Common myeloid progenitor, CD34-positive (primary cell): Measurements from ENCODE around the gene STARD9.
"Not testable (repeated sequence)": the region's sequence is repeated elsewhere in the genome, so short reads cannot be mapped to it uniquely, and the experiment has no call there.

Experiments used
- CTCF ChIA-PET: fragments of 350-600 bp; sonication (Branson Sonifier 250); formaldehyde crosslinking; loops from one replicate; lab custom pipeline; 2021; ENCODE audit warnings: antibody characterized with exemption; lab: Charles Lee
- POLR2A ChIA-PET: fragments of 350-600 bp; sonication (Branson Sonifier 250); formaldehyde crosslinking; loops from one replicate; lab custom pipeline; 2021; ENCODE audit warnings: antibody characterized with exemption; lab: Charles Lee
- DNase-seq, 3 donors: peaks; one replicate each; pipeline versions ENCODE4 v3.0.0 to v3.0.0-alpha.2; 2013
- H3K27ac ChIP-seq, 2 experiments: 1 replicate in 1 of 2; 2 replicates in 1 of 2; pipeline ENCODE4 v1.7.0; 2013; ENCODE audit warnings: inconsistent platforms in 2 of 2, low read length in 2 of 2, mild to moderate bottlenecking in 2 of 2, low read depth in 1 of 2, moderate library complexity in 1 of 2; ENCODE audit not compliant: severe bottlenecking in 2 of 2, insufficient read depth in 1 of 2, poor library complexity in 1 of 2
- H3K27me3 ChIP-seq, 5 experiments: replicated peaks in 2 of 5; 1 replicate in 3 of 5; 2 replicates in 2 of 5; pipeline versions ENCODE4 v1.6.1 to v1.7.0; 2013; ENCODE audit warnings: low read length in 4 of 5, mild to moderate bottlenecking in 2 of 5, moderate library complexity in 2 of 5, inconsistent platforms in 1 of 5; ENCODE audit not compliant: insufficient read depth in 5 of 5, control insufficient read depth in 4 of 5
- H3K36me3 ChIP-seq, 4 experiments: 1 replicate in 2 of 4; 2 replicates in 2 of 4; pipeline versions ENCODE4 v1.6.1 to v1.7.0; 2013; ENCODE audit warnings: low read length in 3 of 4, control low read depth in 1 of 4, mild to moderate bottlenecking in 1 of 4; ENCODE audit not compliant: control insufficient read depth in 4 of 4, insufficient read depth in 4 of 4
- H3K4me1 ChIP-seq, 4 experiments: 1 replicate in 3 of 4; 2 replicates in 1 of 4; pipeline versions ENCODE4 v1.6.1 to v1.7.1; 2013; ENCODE audit warnings: low read length in 3 of 4, mild to moderate bottlenecking in 3 of 4, control low read depth in 1 of 4, inconsistent platforms in 1 of 4, moderate library complexity in 1 of 4; ENCODE audit not compliant: control insufficient read depth in 4 of 4, insufficient read depth in 4 of 4; ENCODE audit errors: control extremely low read depth in 1 of 4
- H3K4me3 ChIP-seq, 7 experiments: 1 replicate in 4 of 7; 2 replicates in 3 of 7; pipeline versions ENCODE4 v1.5.1 to v1.7.0; 2013; ENCODE audit warnings: mild to moderate bottlenecking in 7 of 7, low read length in 6 of 7, moderate library complexity in 6 of 7, inconsistent platforms in 2 of 7, low read depth in 2 of 7, control low read depth in 1 of 7; ENCODE audit not compliant: insufficient read depth in 4 of 7, control insufficient read depth in 1 of 7; ENCODE audit errors: extremely low read depth in 1 of 7
- H3K9me3 ChIP-seq, 5 experiments: 1 replicate in 4 of 5; 2 replicates in 1 of 5; pipeline versions ENCODE4 v1.6.1 to v1.7.1; 2013; ENCODE audit warnings: low read length in 4 of 5, mild to moderate bottlenecking in 2 of 5, inconsistent platforms in 1 of 5, low read depth in 1 of 5, moderate library complexity in 1 of 5; ENCODE audit not compliant: control insufficient read depth in 4 of 5, insufficient read depth in 2 of 5; ENCODE audit errors: control extremely low read depth in 1 of 5
- WGBS: methylation state at CpG from one replicate; pipeline ENCODE4 v1.1.5; 2013; ENCODE audit not compliant: insufficient coverage; 5-methylcytosine and 5-hydroxymethylcytosine counted together

STARD9 gene

DNA sequence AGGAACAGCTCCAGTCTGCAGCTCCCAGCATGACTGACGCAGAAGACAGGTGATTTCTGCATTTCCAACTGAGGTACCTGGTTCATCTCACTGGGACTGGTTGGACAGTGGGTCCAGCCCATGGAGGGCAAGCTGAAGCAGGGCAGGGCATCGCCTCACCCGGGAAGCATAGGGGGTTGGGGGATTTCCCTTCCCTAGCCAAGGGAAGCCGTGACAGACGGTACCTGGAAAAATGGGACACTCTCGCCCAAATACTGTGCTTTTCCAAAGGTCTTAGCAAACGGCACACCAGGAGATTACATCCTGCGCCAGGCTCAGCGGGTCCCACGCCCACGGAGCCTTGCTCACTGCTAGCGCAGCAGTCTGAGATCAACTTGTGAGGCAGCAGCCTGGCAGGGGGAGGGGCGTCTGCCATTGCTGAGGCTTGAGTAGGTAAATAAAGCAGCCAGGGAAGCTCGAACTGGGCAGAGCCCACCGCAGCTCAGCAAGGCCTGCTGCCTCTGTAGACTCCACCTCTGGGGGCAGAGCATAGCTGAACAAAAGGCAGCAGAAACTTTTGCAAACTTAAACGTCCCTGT, 188.8 kb downstream of the STARD9 start:
- Histone ChIP-seq H3K36me3 (peaks cover 0 to 30% (median 8%) of the 10 kb centered on the region in 4 experiments), H3K9me3 (peaks cover 2 to 31% (median 7%) of the 10 kb centered on the region in 5 experiments)
- DNase-seq, H3K4me3 ChIP-seq, POLR2A ChIA-PET, H3K27me3 ChIP-seq, H3K4me1 ChIP-seq, H3K27ac ChIP-seq, CTCF ChIA-PET: not testable (repeated sequence)
- WGBS: 98% methylated on average over 16 of the region's 16 CpGs

DNA sequence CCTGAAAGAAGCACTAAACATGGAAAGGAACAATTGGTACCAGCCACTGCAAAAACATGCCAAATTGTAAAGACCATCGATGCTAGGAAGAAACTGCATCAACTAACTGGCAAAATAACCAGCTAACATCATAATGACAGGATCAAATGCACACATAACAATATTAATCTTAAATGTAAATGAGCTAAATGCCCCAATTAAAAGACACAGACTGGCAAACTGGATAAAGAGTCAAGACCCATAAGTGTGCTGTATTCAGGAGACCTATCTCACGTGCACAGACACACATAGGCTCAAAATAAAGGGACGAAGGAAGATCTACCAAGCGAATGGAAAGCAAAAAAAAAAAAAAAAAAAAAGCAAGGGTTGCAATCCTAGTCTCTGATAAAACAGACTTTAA, 190.7 kb downstream of the STARD9 start:
- POLR2A ChIA-PET, CTCF ChIA-PET, H3K27ac ChIP-seq, H3K27me3 ChIP-seq, H3K4me3 ChIP-seq, H3K4me1 ChIP-seq: not testable (repeated sequence)
- DNase-seq: peak in 2 of 3 donors; percentile 12 to 16
- no CpG with 5 or more reads among the region's 4 CpGs for WGBS
- Histone ChIP-seq H3K36me3 (peaks cover 0 to 28% (median 8%) of the 10 kb centered on the region in 4 experiments), H3K9me3 (peaks cover 2 to 18% (median 3%) of the 10 kb centered on the region in 5 experiments)
